SK-N-SH treated with all-trans-retinoic acid at 6 μM for 48 hours (cell line): Measurements from ENCODE around the gene PCP4.

Source experiments
- ATAC-seq: fragments of 200-7000 bp; cut with Tn5 transposase; 3 replicates; pipeline ENCODE4 v1.9.1; 2020; ENCODE audit warnings: mild to moderate bottlenecking, moderate library complexity
- ARNTL ChIP-seq: fragments of 450-650 bp; formaldehyde crosslinking; IDR thresholded peaks from 2 replicates; pipeline ENCODE4 v1.5.0; 2020; ENCODE audit warnings: low read depth, mild to moderate bottlenecking, moderate library complexity, borderline replicate concordance
- BACH2 ChIP-seq: fragments of 250-450 bp; sonication (Bioruptor Pico); IDR thresholded peaks from 2 replicates; pipeline ENCODE4 v1.9.0; 2021; ENCODE audit warnings: mild to moderate bottlenecking, borderline replicate concordance
- CSDC2 ChIP-seq: fragments of 250-450 bp; sonication (Bioruptor Pico); IDR thresholded peaks from 2 replicates; pipeline ENCODE4 v1.5.0; 2020; ENCODE audit warnings: mild to moderate bottlenecking, moderate library complexity
- GLIS3 ChIP-seq: fragments of 250-450 bp; sonication (Bioruptor Pico); IDR thresholded peaks from 2 replicates; pipeline ENCODE4 v1.5.0; 2020; ENCODE audit warnings: mild to moderate bottlenecking, moderate library complexity
- ISL1 ChIP-seq: fragments of 250-450 bp; sonication (Bioruptor Pico); IDR thresholded peaks from 2 replicates; pipeline ENCODE4 v2.1.2; 2022; ENCODE audit warnings: mild to moderate bottlenecking, moderate library complexity
- OSR1 ChIP-seq: fragments of 250-450 bp; sonication (Bioruptor Pico); IDR thresholded peaks from 2 replicates; pipeline ENCODE4 v1.8.0; 2022; ENCODE audit warnings: moderate library complexity, mild to moderate bottlenecking, inconsistent platforms
- PPARA ChIP-seq: fragments of 250-450 bp; sonication (Bioruptor Pico); IDR thresholded peaks from 2 replicates; pipeline ENCODE4 v1.5.0; 2020; ENCODE audit warnings: mild to moderate bottlenecking, borderline replicate concordance
- RARB ChIP-seq: fragments of 250-450 bp; sonication (Bioruptor Pico); IDR thresholded peaks from 2 replicates; pipeline ENCODE4 v1.8.0; 2021; ENCODE audit warnings: mild to moderate bottlenecking, moderate library complexity
- SNAI2 ChIP-seq: fragments of 250-450 bp; sonication (Bioruptor Pico); IDR thresholded peaks from 2 replicates; pipeline ENCODE4 v1.5.0; 2020; ENCODE audit warnings: mild to moderate bottlenecking, moderate library complexity
- TCF4 ChIP-seq: fragments of 250-450 bp; sonication (Bioruptor Pico); IDR thresholded peaks from 2 replicates; pipeline ENCODE4 v1.8.0; 2021; ENCODE audit warnings: mild to moderate bottlenecking, moderate library complexity, borderline replicate concordance
- TOX ChIP-seq: fragments of 250-450 bp; sonication (Bioruptor Pico); IDR thresholded peaks from 2 replicates; pipeline ENCODE4 v1.8.0; 2021; ENCODE audit warnings: mild to moderate bottlenecking, moderate library complexity, borderline replicate concordance
- ZC3H10 ChIP-seq: fragments of 250-450 bp; sonication (Bioruptor Pico); IDR thresholded peaks from 2 replicates; pipeline ENCODE4 v1.5.1; 2021; ENCODE audit warnings: mild to moderate bottlenecking, moderate library complexity
- ZFP3 ChIP-seq: fragments of 250-450 bp; sonication (Bioruptor Pico); IDR thresholded peaks from 2 replicates; pipeline ENCODE4 v1.5.0; 2020; ENCODE audit warnings: mild to moderate bottlenecking, moderate library complexity
- ZFP30 ChIP-seq: fragments of 450-650 bp; formaldehyde crosslinking; IDR thresholded peaks from 2 replicates; pipeline ENCODE4 v1.5.0; 2022; ENCODE audit warnings: mild to moderate bottlenecking, moderate library complexity
- ZNF70 ChIP-seq: fragments of 450-650 bp; formaldehyde crosslinking; IDR thresholded peaks from 2 replicates; pipeline ENCODE4 v1.5.0; 2020; ENCODE audit warnings: mild to moderate bottlenecking, moderate library complexity
- ZNF8 ChIP-seq: fragments of 450-650 bp; formaldehyde crosslinking; IDR thresholded peaks from 2 replicates; pipeline ENCODE4 v1.5.0; 2020; ENCODE audit warnings: mild to moderate bottlenecking, moderate library complexity
- TF ChIP-seq, protein P1 (sequence below): fragments of 250-450 bp; sonication (Bioruptor Pico); IDR thresholded peaks from 2 replicates; pipeline ENCODE4 v1.5.0; 2020; ENCODE audit warnings: mild to moderate bottlenecking, moderate library complexity
- TF ChIP-seq, protein P2 (sequence below): fragments of 250-450 bp; sonication (Bioruptor Pico); IDR thresholded peaks from 2 replicates; pipeline ENCODE4 v1.8.0; 2020; ENCODE audit warnings: mild to moderate bottlenecking, moderate library complexity, borderline replicate concordance
- TF ChIP-seq, protein P3 (sequence below): fragments of 250-450 bp; sonication (Bioruptor Pico); IDR thresholded peaks from 2 replicates; pipeline ENCODE4 v1.8.0; 2021; ENCODE audit warnings: low read depth, mild to moderate bottlenecking, moderate library complexity, borderline replicate concordance
- TF ChIP-seq, protein P4 (sequence below): fragments of 250-450 bp; sonication (Bioruptor Pico); IDR thresholded peaks from 2 replicates; pipeline ENCODE4 v1.5.1; 2021; ENCODE audit warnings: mild to moderate bottlenecking, moderate library complexity

Gene PCP4

DNA sequence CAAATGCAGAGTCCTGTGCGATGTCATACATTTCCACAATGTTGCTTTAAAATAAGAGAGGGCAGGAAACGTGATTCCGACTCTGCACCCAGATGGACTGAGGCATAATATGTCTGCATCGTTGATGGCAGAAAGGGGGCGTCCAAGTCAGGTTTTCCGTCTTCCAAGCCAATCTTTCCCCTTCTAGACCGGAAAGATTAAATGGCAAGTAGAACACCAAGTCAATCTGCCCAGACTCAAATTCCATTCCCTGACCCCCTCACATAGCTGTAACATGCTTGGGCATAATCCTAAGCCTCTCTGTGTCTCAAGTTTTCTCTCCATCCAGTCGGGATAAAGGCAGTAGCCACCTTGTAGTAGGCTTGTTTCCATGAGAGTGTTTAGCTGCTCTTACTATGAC is 14.4 kb downstream of the PCP4 start:
- ATAC-seq = no peak
- no peak for TF ChIP-seq OSR1
- TF ChIP-seq ARNTL (CRISPR knock-in tag) = no peak
- TF ChIP-seq, protein P1, sequence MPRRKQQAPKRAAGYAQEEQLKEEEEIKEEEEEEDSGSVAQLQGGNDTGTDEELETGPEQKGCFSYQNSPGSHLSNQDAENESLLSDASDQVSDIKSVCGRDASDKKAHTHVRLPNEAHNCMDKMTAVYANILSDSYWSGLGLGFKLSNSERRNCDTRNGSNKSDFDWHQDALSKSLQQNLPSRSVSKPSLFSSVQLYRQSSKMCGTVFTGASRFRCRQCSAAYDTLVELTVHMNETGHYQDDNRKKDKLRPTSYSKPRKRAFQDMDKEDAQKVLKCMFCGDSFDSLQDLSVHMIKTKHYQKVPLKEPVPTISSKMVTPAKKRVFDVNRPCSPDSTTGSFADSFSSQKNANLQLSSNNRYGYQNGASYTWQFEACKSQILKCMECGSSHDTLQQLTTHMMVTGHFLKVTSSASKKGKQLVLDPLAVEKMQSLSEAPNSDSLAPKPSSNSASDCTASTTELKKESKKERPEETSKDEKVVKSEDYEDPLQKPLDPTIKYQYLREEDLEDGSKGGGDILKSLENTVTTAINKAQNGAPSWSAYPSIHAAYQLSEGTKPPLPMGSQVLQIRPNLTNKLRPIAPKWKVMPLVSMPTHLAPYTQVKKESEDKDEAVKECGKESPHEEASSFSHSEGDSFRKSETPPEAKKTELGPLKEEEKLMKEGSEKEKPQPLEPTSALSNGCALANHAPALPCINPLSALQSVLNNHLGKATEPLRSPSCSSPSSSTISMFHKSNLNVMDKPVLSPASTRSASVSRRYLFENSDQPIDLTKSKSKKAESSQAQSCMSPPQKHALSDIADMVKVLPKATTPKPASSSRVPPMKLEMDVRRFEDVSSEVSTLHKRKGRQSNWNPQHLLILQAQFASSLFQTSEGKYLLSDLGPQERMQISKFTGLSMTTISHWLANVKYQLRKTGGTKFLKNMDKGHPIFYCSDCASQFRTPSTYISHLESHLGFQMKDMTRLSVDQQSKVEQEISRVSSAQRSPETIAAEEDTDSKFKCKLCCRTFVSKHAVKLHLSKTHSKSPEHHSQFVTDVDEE (CRISPR knock-in tag) = no peak
- TF ChIP-seq, protein P2, sequence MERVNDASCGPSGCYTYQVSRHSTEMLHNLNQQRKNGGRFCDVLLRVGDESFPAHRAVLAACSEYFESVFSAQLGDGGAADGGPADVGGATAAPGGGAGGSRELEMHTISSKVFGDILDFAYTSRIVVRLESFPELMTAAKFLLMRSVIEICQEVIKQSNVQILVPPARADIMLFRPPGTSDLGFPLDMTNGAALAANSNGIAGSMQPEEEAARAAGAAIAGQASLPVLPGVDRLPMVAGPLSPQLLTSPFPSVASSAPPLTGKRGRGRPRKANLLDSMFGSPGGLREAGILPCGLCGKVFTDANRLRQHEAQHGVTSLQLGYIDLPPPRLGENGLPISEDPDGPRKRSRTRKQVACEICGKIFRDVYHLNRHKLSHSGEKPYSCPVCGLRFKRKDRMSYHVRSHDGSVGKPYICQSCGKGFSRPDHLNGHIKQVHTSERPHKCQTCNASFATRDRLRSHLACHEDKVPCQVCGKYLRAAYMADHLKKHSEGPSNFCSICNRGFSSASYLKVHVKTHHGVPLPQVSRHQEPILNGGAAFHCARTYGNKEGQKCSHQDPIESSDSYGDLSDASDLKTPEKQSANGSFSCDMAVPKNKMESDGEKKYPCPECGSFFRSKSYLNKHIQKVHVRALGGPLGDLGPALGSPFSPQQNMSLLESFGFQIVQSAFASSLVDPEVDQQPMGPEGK = no peak
- TF ChIP-seq ISL1 (CRISPR knock-in tag) = no peak
- TF ChIP-seq ZFP3 = no peak
- TF ChIP-seq ZFP30 (CRISPR knock-in tag) = no peak
- no peak for TF ChIP-seq TOX (CRISPR knock-in tag)
- TF ChIP-seq TCF4 = no peak
- TF ChIP-seq ZNF70 (CRISPR knock-in tag) = no peak
- no peak for TF ChIP-seq ZNF8 (CRISPR knock-in tag)
- no peak for TF ChIP-seq BACH2
- TF ChIP-seq PPARA = no peak
- TF ChIP-seq, protein P3, sequence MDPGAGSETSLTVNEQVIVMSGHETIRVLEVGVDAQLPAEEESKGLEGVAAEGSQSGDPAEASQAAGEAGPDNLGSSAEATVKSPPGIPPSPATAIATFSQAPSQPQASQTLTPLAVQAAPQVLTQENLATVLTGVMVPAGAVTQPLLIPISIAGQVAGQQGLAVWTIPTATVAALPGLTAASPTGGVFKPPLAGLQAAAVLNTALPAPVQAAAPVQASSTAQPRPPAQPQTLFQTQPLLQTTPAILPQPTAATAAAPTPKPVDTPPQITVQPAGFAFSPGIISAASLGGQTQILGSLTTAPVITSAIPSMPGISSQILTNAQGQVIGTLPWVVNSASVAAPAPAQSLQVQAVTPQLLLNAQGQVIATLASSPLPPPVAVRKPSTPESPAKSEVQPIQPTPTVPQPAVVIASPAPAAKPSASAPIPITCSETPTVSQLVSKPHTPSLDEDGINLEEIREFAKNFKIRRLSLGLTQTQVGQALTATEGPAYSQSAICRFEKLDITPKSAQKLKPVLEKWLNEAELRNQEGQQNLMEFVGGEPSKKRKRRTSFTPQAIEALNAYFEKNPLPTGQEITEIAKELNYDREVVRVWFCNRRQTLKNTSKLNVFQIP (CRISPR knock-in tag) = no peak
- no peak for TF ChIP-seq SNAI2 (CRISPR knock-in tag)
- no peak for TF ChIP-seq ZC3H10 (CRISPR knock-in tag)
- no peak for TF ChIP-seq GLIS3 (CRISPR knock-in tag)

DNA sequence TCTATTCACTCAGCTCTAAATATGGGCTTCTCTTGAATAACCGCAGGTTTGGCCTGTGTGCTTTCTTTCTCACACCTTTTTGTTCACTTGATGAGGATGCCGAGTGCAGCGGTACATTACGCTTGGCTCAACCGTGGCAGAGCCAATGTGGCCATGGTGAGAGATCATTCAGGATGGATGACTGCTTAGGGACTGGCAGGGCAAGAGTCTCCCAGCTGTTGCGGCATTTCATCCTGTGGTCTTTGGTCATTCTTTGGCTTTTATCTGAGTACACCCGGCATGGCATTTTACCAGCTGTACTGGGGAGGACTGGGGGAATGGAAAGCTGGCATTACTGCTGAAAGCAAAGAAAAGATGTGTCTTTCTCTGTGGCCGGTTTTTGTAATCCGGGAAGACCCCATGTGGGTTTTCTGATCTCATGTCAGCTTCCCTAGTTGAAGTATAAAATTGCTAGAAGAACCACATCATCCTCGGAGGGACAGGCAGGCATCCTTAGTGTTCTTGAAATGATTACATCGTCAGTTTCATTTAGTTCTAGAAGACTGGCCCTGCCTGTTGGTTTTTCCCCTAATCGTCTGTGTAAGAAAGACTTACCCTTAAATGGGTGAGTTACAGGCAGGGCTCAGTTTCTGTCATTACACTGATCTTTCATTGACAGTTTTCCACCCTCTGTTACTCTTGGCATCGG is 15.1 kb downstream of the PCP4 start:
- ATAC-seq = no peak
- TF ChIP-seq, protein P1 (CRISPR knock-in tag) = no peak
- no peak for TF ChIP-seq ZFP3
- TF ChIP-seq, protein P4, sequence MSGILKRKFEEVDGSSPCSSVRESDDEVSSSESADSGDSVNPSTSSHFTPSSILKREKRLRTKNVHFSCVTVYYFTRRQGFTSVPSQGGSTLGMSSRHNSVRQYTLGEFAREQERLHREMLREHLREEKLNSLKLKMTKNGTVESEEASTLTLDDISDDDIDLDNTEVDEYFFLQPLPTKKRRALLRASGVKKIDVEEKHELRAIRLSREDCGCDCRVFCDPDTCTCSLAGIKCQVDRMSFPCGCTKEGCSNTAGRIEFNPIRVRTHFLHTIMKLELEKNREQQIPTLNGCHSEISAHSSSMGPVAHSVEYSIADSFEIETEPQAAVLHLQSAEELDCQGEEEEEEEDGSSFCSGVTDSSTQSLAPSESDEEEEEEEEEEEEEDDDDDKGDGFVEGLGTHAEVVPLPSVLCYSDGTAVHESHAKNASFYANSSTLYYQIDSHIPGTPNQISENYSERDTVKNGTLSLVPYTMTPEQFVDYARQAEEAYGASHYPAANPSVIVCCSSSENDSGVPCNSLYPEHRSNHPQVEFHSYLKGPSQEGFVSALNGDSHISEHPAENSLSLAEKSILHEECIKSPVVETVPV (CRISPR knock-in tag) = no peak
- no peak for TF ChIP-seq ZNF70 (CRISPR knock-in tag)
- TF ChIP-seq CSDC2 (CRISPR knock-in tag) = no peak
- no peak for TF ChIP-seq TCF4
- TF ChIP-seq, protein P2 = no peak
- TF ChIP-seq PPARA = no peak
- no peak for TF ChIP-seq RARB (CRISPR knock-in tag)
